Fibroblast of lung (primary cell): ENCODE measurements around the gene COL4A6. TPM values are rescaled to one million over a fixed set of nuclear protein-coding genes. Genes with fewer than 3 reads are reported as not detected.

Experiments
- DNase-seq, 2 donors: peaks; one replicate each; pipeline versions ENCODE4 v3.0.0 to v3.0.0-alpha.2; 2010; ENCODE audit warnings: low read depth in 2 of 2
- H2AFZ ChIP-seq: 2 replicates; pipeline ENCODE4 v1.5.1; 2012; ENCODE audit warnings: low read length, control low read depth, inconsistent platforms
- H3K27ac ChIP-seq: 2 replicates; pipeline ENCODE4 v1.5.1; 2011; ENCODE audit warnings: low read length, control low read depth; ENCODE audit not compliant: insufficient read depth
- H3K27me3 ChIP-seq: 2 replicates; pipeline ENCODE4 v1.5.1; 2011; ENCODE audit warnings: mild to moderate bottlenecking, low read length; ENCODE audit not compliant: control insufficient read depth, insufficient read depth
- H3K36me3 ChIP-seq: 2 replicates; pipeline ENCODE4 v1.5.1; 2011; ENCODE audit warnings: low read length; ENCODE audit not compliant: control insufficient read depth, insufficient read depth
- H3K4me1 ChIP-seq: 2 replicates; pipeline ENCODE4 v1.5.1; 2011; ENCODE audit warnings: low read length; ENCODE audit not compliant: control insufficient read depth, insufficient read depth; ENCODE audit errors: extremely low read depth
- H3K4me2 ChIP-seq: 2 replicates; pipeline ENCODE4 v1.5.1; 2011; ENCODE audit warnings: low read length, control low read depth; ENCODE audit not compliant: insufficient read depth; ENCODE audit errors: extremely low read depth
- H3K4me3 ChIP-seq, 4 experiments: fragments of 200-600 bp in 1 of 4; sonication (generic) in 1 of 4; replicated peaks in 1 of 4; 2 replicates each; pipeline ENCODE4 v1.5.1; 2011 to 2016; ENCODE audit warnings: low read length in 4 of 4, low read depth in 3 of 4, mild to moderate bottlenecking in 3 of 4, control low read depth in 2 of 4, inconsistent platforms in 1 of 4, mixed read lengths in 1 of 4; ENCODE audit not compliant: insufficient read depth in 1 of 4; ENCODE audit errors: control extremely low read depth in 1 of 4
- H3K79me2 ChIP-seq: 2 replicates; pipeline ENCODE4 v1.5.1; 2012; ENCODE audit warnings: mild to moderate bottlenecking, low read length, inconsistent platforms; ENCODE audit not compliant: control insufficient read depth, insufficient read depth
- H3K9ac ChIP-seq: 2 replicates; pipeline ENCODE4 v1.5.1; 2011; ENCODE audit warnings: mild to moderate bottlenecking, low read length, control low read depth; ENCODE audit not compliant: insufficient read depth
- H3K9me3 ChIP-seq: 2 replicates; pipeline ENCODE4 v1.5.1; 2012; ENCODE audit warnings: low read depth, low read length; ENCODE audit not compliant: control insufficient read depth, insufficient read depth
- H4K20me1 ChIP-seq: 2 replicates; pipeline ENCODE4 v1.5.1; 2011; ENCODE audit warnings: low read length; ENCODE audit not compliant: control insufficient read depth, insufficient read depth; ENCODE audit errors: extremely low read depth
- EZH2 ChIP-seq: IDR thresholded peaks from 2 replicates; pipeline ENCODE4 v1.5.1; 2012; ENCODE audit warnings: low read length, control low read depth, mild to moderate bottlenecking; ENCODE audit errors: missing control alignments
- polyA plus RNA-seq, 2 donors: library from polyadenylated mRNA; depleted of rRNA in 1 of 2; stranded (reverse) in 1 of 2; unstranded in 1 of 2; fragments of >200 nt; gene quantifications; 2 replicates each; pipeline ENCODE4 v1.2.1, GENCODE V29; 2011 to 2012; ENCODE audit warnings: missing spikeins in 1 of 2
- total RNA-seq: library from RNA; depleted of rRNA; stranded (reverse); fragments of >200 nt; gene quantifications from 2 replicates; pipeline ENCODE4 v1.2.1, GENCODE V29; 2014
- TF ChIP-seq, protein P1 (sequence below), 2 donors: IDR thresholded peaks in 1 of 2; conservative IDR thresholded peaks in 1 of 2; 1 replicate in 1 of 2; 2 replicates in 1 of 2; pipeline ENCODE4 v1.5.1; 2011 to 2012; ENCODE audit warnings: low read length in 2 of 2, control low read depth in 1 of 2, inconsistent platforms in 1 of 2, low read depth in 1 of 2, mild to moderate bottlenecking in 1 of 2

The COL4A6 gene
- total and polyA plus RNA-seq, 2 donors (not counting 1 experiment from before 2014, with no cell fraction given), result 0.15 to 3.5 TPM

GRCh38 chrX:108298165-108298602, 140.0 kb downstream of the COL4A6 start:
- DNase-seq, result no peak
- Histone ChIP-seq H3K4me1 (no peaks in the 10 kb centered on the region), H3K27me3 (no peaks in the 10 kb centered on the region), H3K9me3 (no peaks in the 10 kb centered on the region), H2AFZ (no peak overlapping the region), H3K36me3 (no peaks in the 10 kb centered on the region), H3K79me2 (no peaks in the 10 kb centered on the region), H3K9ac (no peak overlapping the region), H3K27ac (no peak overlapping the region), H3K4me3 (no peak overlapping the region), H4K20me1 (no peaks in the 10 kb centered on the region), H3K4me2 (no peak overlapping the region)
- TF ChIP-seq EZH2, result no peak
- TF ChIP-seq, protein P1, sequence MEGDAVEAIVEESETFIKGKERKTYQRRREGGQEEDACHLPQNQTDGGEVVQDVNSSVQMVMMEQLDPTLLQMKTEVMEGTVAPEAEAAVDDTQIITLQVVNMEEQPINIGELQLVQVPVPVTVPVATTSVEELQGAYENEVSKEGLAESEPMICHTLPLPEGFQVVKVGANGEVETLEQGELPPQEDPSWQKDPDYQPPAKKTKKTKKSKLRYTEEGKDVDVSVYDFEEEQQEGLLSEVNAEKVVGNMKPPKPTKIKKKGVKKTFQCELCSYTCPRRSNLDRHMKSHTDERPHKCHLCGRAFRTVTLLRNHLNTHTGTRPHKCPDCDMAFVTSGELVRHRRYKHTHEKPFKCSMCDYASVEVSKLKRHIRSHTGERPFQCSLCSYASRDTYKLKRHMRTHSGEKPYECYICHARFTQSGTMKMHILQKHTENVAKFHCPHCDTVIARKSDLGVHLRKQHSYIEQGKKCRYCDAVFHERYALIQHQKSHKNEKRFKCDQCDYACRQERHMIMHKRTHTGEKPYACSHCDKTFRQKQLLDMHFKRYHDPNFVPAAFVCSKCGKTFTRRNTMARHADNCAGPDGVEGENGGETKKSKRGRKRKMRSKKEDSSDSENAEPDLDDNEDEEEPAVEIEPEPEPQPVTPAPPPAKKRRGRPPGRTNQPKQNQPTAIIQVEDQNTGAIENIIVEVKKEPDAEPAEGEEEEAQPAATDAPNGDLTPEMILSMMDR (conservative IDR thresholded peaks at IDR 0.05 in 1 of 2, IDR thresholded peaks at IDR 0.05 in 1 of 2; ENCODE audit: low read depth in 1 of 2, low read length in 2 of 2), result no peak

DNA sequence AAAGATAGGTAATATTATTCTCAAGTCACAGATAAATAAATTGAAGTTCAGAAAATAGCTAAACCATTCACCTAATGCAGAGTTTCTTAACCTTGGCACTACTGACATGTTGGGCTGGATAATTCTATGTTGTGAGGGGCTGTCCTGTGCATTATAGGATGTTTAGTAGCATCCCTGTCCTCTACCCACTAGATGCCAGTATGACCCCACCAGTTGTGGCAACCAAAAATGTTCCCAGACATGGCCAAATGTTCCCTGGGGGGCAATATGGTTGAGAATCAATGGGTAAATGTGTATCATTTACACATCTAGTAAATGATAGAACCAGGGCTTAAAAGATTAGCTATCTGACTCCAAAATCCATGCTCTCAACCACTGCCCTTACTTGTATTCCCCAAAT, 140.9 kb downstream of the COL4A6 start:
- no peaks in the 10 kb centered on the region for H3K9me3 ChIP-seq
- TF ChIP-seq EZH2, result no peak
- TF ChIP-seq, protein P1 (conservative IDR thresholded peaks at IDR 0.05 in 1 of 2, IDR thresholded peaks at IDR 0.05 in 1 of 2; ENCODE audit: low read depth in 1 of 2, low read length in 2 of 2), result peak in 1 of 2 donors; percentile 8
- H2AFZ ChIP-seq, result no peak overlapping the region
- no peaks in the 10 kb centered on the region for H3K79me2 ChIP-seq
- no peak overlapping the region for H3K4me2 ChIP-seq
- no peaks in the 10 kb centered on the region for H4K20me1 ChIP-seq
- no peaks in the 10 kb centered on the region for H3K36me3 ChIP-seq
- H3K4me3 ChIP-seq, result no peak overlapping the region
- no peak overlapping the region for H3K27ac ChIP-seq
- H3K4me1 ChIP-seq, result no peaks in the 10 kb centered on the region
- DNase-seq, result no peak
- no peaks in the 10 kb centered on the region for H3K27me3 ChIP-seq
- H3K9ac ChIP-seq, result no peak overlapping the region

DNA sequence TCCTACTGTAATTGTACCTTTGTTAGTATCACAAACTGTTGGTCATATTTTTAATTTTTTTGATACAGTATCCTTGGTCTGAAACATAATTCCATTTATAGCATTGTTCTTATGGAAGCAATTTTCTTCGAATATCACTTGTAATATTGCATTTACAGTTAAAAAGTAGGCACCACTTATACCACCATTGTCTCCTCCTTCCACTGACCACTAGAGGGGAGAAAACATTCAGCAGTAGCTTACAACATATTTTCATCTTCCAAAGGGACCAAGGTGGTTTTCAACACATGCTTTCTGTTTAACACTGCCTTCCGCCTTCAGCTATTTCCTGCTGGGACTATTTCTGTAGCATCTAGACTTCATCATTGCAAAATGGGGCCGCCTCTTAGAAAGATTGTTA, 146.2 kb downstream of the COL4A6 start:
- no peaks in the 10 kb centered on the region for H3K27me3 ChIP-seq
- H3K4me3 ChIP-seq, result no peak overlapping the region
- H3K9ac ChIP-seq, result no peak overlapping the region
- H3K4me2 ChIP-seq, result no peak overlapping the region
- no peak overlapping the region for H3K27ac ChIP-seq
- DNase-seq, result no peak
- TF ChIP-seq, protein P1 (conservative IDR thresholded peaks at IDR 0.05 in 1 of 2, IDR thresholded peaks at IDR 0.05 in 1 of 2; ENCODE audit: low read depth in 1 of 2, low read length in 2 of 2), result no peak
- no peak for TF ChIP-seq EZH2
- H4K20me1 ChIP-seq, result no peaks in the 10 kb centered on the region
- no peak overlapping the region for H2AFZ ChIP-seq
- no peaks in the 10 kb centered on the region for H3K36me3 ChIP-seq
- no peaks in the 10 kb centered on the region for H3K79me2 ChIP-seq
- H3K9me3 ChIP-seq, result no peaks in the 10 kb centered on the region
- H3K4me1 ChIP-seq, result no peaks in the 10 kb centered on the region
